Mesenchymal stem cell (in vitro differentiated cells and primary cell): ENCODE measurements around the gene TNFRSF14.

Source experiments
- DNase-seq: peaks from one replicate; pipeline ENCODE4 v3.0.0-alpha.2; 2013
- H2AFZ ChIP-seq: one replicate; pipeline ENCODE4 v1.6.1; 2013; ENCODE audit warnings: low read depth, mild to moderate bottlenecking, control low read depth, inconsistent platforms, low read length, moderate library complexity
- H2AK5ac ChIP-seq: 2 replicates; pipeline ENCODE4 v1.6.1; 2013; ENCODE audit warnings: low read length, moderate library complexity, mild to moderate bottlenecking, inconsistent platforms; ENCODE audit not compliant: severe bottlenecking
- H2BK120ac ChIP-seq: one replicate; pipeline ENCODE4 v1.6.1; 2013; ENCODE audit warnings: low read depth, mild to moderate bottlenecking, inconsistent platforms, low read length, moderate library complexity
- H2BK12ac ChIP-seq, 2 experiments: one replicate each; pipeline ENCODE4 v1.6.1; 2013; ENCODE audit warnings: inconsistent platforms in 2 of 2, low read length in 2 of 2, mild to moderate bottlenecking in 2 of 2, moderate library complexity in 2 of 2, control low read depth in 1 of 2
- H2BK15ac ChIP-seq: one replicate; pipeline ENCODE4 v1.6.1; 2013; ENCODE audit warnings: mild to moderate bottlenecking, low read depth, inconsistent platforms; ENCODE audit not compliant: poor library complexity, severe bottlenecking
- H2BK5ac ChIP-seq: 2 replicates; pipeline ENCODE4 v1.6.1; 2013; ENCODE audit warnings: low read depth, mild to moderate bottlenecking, low read length, control low read depth, inconsistent platforms; ENCODE audit not compliant: poor library complexity, severe bottlenecking
- H3K14ac ChIP-seq, 2 experiments: one replicate each; pipeline ENCODE4 v1.6.1; 2013; ENCODE audit warnings: inconsistent platforms in 2 of 2, low read length in 2 of 2, control low read depth in 1 of 2, mild to moderate bottlenecking in 1 of 2, moderate library complexity in 1 of 2
- H3K18ac ChIP-seq, 2 experiments: one replicate each; pipeline ENCODE4 v1.6.1; 2013; ENCODE audit warnings: inconsistent platforms in 2 of 2, low read length in 2 of 2, control low read depth in 1 of 2, low read depth in 1 of 2, mild to moderate bottlenecking in 1 of 2
- H3K23ac ChIP-seq, 2 experiments: one replicate each; pipeline ENCODE4 v1.6.1; 2013; ENCODE audit warnings: inconsistent platforms in 2 of 2, low read length in 2 of 2, mild to moderate bottlenecking in 2 of 2, moderate library complexity in 2 of 2, control low read depth in 1 of 2
- H3K27ac ChIP-seq: 2 replicates; pipeline ENCODE4 v1.5.1; 2013; ENCODE audit warnings: mild to moderate bottlenecking, moderate library complexity, low read length, control low read depth, inconsistent platforms; ENCODE audit not compliant: poor library complexity, severe bottlenecking
- H3K27me3 ChIP-seq, 2 experiments: 2 replicates each; pipeline versions ENCODE4 v1.6.1 to v1.7.0; 2013; ENCODE audit warnings: low read length in 2 of 2, mild to moderate bottlenecking in 2 of 2, moderate library complexity in 2 of 2, control low read depth in 1 of 2, inconsistent platforms in 1 of 2; ENCODE audit not compliant: control insufficient read depth in 1 of 2, insufficient read depth in 1 of 2
- H3K36me3 ChIP-seq, 2 experiments: 2 replicates each; pipeline versions ENCODE4 v1.6.1 to v1.7.0; 2013; ENCODE audit warnings: low read length in 2 of 2, control low read depth in 1 of 2, inconsistent platforms in 1 of 2, low read depth in 1 of 2, mild to moderate bottlenecking in 1 of 2; ENCODE audit not compliant: insufficient read depth in 2 of 2, control insufficient read depth in 1 of 2
- H3K4ac ChIP-seq, 2 experiments: one replicate each; pipeline ENCODE4 v1.6.1; 2013; ENCODE audit warnings: inconsistent platforms in 2 of 2, low read length in 2 of 2, mild to moderate bottlenecking in 2 of 2, moderate library complexity in 2 of 2, control low read depth in 1 of 2, low read depth in 1 of 2
- H3K4me1 ChIP-seq: 2 replicates; pipeline ENCODE4 v1.6.1; 2013; ENCODE audit warnings: low read depth, low read length, control low read depth; ENCODE audit not compliant: control insufficient read depth, insufficient read depth
- H3K4me2 ChIP-seq: 2 replicates; pipeline ENCODE4 v1.6.1; 2013; ENCODE audit warnings: low read length, mild to moderate bottlenecking, inconsistent platforms; ENCODE audit not compliant: poor library complexity, severe bottlenecking
- H3K4me3 ChIP-seq, 2 experiments: 2 replicates each; pipeline versions ENCODE4 v1.5.1 to v1.7.0; 2013; ENCODE audit warnings: low read length in 2 of 2, mild to moderate bottlenecking in 2 of 2, control low read depth in 1 of 2, low read depth in 1 of 2; ENCODE audit not compliant: insufficient read depth in 1 of 2
- H3K79me1 ChIP-seq: replicated peaks from 2 replicates; pipeline ENCODE4 v1.6.1; 2013; ENCODE audit warnings: mild to moderate bottlenecking, control low read depth, low read length, inconsistent platforms; ENCODE audit not compliant: poor library complexity, severe bottlenecking
- H3K9ac ChIP-seq: 2 replicates; pipeline ENCODE4 v1.7.0; 2013; ENCODE audit warnings: mild to moderate bottlenecking, low read length, moderate library complexity
- H3K9me3 ChIP-seq: 2 replicates; pipeline ENCODE4 v1.7.0; 2013; ENCODE audit warnings: mild to moderate bottlenecking, low read length; ENCODE audit not compliant: control insufficient read depth
- H4K8ac ChIP-seq: one replicate; pipeline ENCODE4 v1.6.1; 2013; ENCODE audit warnings: inconsistent platforms, mild to moderate bottlenecking, low read length, moderate library complexity
- H4K91ac ChIP-seq: one replicate; pipeline ENCODE4 v1.6.1; 2013; ENCODE audit warnings: mild to moderate bottlenecking, low read length, inconsistent platforms
- WGBS: methylation state at CpG from one replicate; pipeline ENCODE4 v1.1.7; 2013; ENCODE audit warnings: mixed read lengths; 5-methylcytosine and 5-hydroxymethylcytosine counted together

The TNFRSF14 gene

DNA sequence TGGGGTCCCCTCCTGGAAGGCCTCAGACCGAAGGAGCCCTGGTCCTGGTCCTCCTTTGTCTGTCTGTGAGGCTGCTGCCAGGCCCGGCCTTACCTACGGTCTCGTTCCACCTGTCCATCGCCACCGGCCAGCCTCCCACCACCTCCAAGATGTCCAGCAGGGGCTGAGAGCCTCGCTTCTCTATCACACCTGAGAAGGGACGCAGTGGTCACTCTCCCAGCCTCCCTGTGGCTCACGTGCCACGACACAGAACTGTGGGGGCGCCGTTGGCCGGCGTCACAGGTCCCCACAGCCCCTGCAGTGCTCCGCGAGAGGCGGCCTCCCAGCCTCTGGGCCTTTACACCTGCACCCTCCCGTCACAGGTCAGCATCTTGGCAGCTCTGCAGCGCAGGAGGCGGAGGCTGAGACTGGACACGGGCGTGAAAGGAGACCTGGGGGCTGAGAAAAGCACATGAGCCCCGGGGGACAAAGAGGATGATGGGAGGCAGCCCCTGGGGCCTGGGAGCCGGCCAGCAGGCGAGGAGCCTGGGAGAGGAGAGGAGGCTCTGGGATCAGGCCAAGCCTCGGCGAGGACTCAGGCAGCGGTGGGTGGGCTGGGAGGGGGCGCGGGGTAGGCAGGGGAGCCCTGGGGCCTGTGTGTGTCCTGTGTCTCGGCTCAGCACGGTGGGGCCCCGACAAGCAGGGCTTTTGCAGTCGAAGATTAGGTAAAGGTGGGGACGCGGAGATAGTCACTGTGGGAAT is 50.9 kb downstream of the TNFRSF14 start:
- 91% methylated on average over 36 of the region's 36 CpGs for WGBS
- no peaks in the 10 kb centered on the region for H3K79me1 ChIP-seq
- H3K4ac ChIP-seq = no peak overlapping the region
- no peak overlapping the region for H4K91ac ChIP-seq
- H3K4me3 ChIP-seq = no peak overlapping the region
- H3K14ac ChIP-seq = no peak overlapping the region
- peaks cover 9 to 80% of the 10 kb centered on the region in 2 experiments for H3K27me3 ChIP-seq
- H2BK15ac ChIP-seq = no peak overlapping the region
- no peak overlapping the region for H2BK12ac ChIP-seq
- no peaks in the 10 kb centered on the region for H3K9me3 ChIP-seq
- H2AK5ac ChIP-seq = no peak overlapping the region
- no peak overlapping the region for H3K27ac ChIP-seq
- H2AFZ ChIP-seq = no peak overlapping the region
- no peaks in the 10 kb centered on the region for H3K36me3 ChIP-seq
- no peak overlapping the region for H2BK120ac ChIP-seq
- peaks cover 6% of the 10 kb centered on the region for H3K4me1 ChIP-seq
- H4K8ac ChIP-seq = no peak overlapping the region
- DNase-seq = no peak
- H3K9ac ChIP-seq = no peak overlapping the region
- no peak overlapping the region for H3K18ac ChIP-seq
- no peak overlapping the region for H3K23ac ChIP-seq
- H3K4me2 ChIP-seq = no peak overlapping the region
- no peak overlapping the region for H2BK5ac ChIP-seq

DNA sequence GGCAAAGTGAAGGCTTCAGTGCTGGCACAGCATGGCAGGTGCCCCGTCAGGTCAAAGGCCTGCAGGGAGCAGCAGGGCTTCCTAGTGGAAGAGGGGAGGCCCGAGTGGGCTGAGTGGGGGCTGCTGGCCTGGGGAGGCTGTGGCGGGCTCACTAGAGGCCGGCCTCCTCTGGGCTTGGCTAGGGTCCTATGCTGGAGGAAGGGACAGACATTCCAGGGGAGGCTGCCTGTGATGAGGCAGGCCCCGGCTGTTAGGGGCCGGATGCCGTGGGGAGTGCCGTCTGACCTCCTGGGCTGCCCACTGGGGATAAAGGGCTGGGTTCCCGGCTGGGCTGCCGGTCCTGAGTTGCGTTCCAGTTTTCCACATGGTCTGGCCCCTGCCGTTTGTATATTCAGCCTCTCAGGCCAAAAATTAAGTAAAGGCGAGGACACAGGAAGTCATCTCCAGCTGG is 51.5 kb downstream of the TNFRSF14 start:
- H3K23ac ChIP-seq = no peak overlapping the region
- no peak overlapping the region for H2BK15ac ChIP-seq
- H3K36me3 ChIP-seq = no peaks in the 10 kb centered on the region
- no peak overlapping the region for H3K18ac ChIP-seq
- H3K14ac ChIP-seq = no peak overlapping the region
- H3K4ac ChIP-seq = no peak overlapping the region
- no peak overlapping the region for H4K91ac ChIP-seq
- no peaks in the 10 kb centered on the region for H3K9me3 ChIP-seq
- no peak overlapping the region for H3K4me2 ChIP-seq
- no peak overlapping the region for H3K4me3 ChIP-seq
- H2AFZ ChIP-seq = no peak overlapping the region
- peaks cover 3 to 75% of the 10 kb centered on the region in 2 experiments for H3K27me3 ChIP-seq
- no peak overlapping the region for H2BK5ac ChIP-seq
- no peak overlapping the region for H2BK12ac ChIP-seq
- no peak overlapping the region for H3K27ac ChIP-seq
- H3K4me1 ChIP-seq = peaks cover 6% of the 10 kb centered on the region
- no peak overlapping the region for H2AK5ac ChIP-seq
- H3K79me1 ChIP-seq = no peaks in the 10 kb centered on the region
- no peak overlapping the region for H3K9ac ChIP-seq
- H4K8ac ChIP-seq = no peak overlapping the region
- DNase-seq = no peak
- no peak overlapping the region for H2BK120ac ChIP-seq
- 89% methylated on average over 13 of the region's 13 CpGs for WGBS

DNA sequence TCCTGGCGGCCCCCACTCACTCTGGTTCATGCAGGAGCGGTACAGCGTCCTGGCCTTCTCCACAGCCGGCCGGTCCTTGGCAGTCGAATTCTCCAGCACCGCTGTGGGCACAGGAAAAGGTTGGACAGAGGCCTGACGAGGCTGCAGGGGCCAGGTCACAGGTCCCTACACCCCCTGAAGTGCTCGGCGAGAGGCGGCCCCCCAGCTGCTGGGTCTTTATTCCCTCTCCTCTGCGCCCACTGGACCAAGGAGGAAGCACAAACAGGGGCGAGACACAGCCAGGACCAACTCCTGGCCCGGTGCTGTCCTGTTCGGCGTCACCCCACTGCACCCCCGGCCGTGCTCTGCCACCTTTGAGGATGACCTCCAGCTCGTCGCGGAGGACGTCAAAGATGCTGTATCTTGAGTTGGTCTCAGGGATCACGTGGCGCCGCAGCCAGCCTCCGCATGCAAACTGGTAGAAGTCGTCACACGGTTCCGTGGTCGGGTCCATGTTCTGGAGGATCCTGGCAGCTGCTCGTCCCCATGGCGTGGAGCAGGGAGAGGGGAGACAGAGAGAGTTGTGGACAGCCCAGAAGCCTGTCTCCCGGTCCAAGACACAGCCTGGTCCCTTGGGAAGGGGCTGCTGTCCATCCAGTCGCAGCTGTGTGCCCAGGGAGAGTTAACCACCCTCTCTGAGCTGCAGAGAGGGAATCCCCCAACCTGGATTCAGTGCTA is 53.3 kb downstream of the TNFRSF14 start:
- Histone ChIP-seq H3K14ac (no peak overlapping the region), H4K8ac (no peak overlapping the region), H3K4ac (no peak overlapping the region), H3K4me3 (no peak overlapping the region), H3K79me1 (no peaks in the 10 kb centered on the region), H3K9me3 (peaks cover 6% of the 10 kb centered on the region), H2BK120ac (no peak overlapping the region), H4K91ac (no peak overlapping the region), H3K27me3 (peaks cover 0 to 63% of the 10 kb centered on the region in 2 experiments), H3K18ac (no peak overlapping the region), H2AFZ (no peak overlapping the region), H3K9ac (no peak overlapping the region), H3K23ac (no peak overlapping the region), H2BK15ac (no peak overlapping the region), H2AK5ac (no peak overlapping the region), H2BK12ac (no peak overlapping the region), H3K27ac (no peak overlapping the region), H2BK5ac (no peak overlapping the region), H3K4me2 (no peak overlapping the region), H3K36me3 (no peaks in the 10 kb centered on the region), H3K4me1 (peaks cover 6% of the 10 kb centered on the region)
- no peak for DNase-seq
- 84% methylated on average over 34 of the region's 34 CpGs for WGBS
